ENCODE data around the gene COL21A1.

DNA sequence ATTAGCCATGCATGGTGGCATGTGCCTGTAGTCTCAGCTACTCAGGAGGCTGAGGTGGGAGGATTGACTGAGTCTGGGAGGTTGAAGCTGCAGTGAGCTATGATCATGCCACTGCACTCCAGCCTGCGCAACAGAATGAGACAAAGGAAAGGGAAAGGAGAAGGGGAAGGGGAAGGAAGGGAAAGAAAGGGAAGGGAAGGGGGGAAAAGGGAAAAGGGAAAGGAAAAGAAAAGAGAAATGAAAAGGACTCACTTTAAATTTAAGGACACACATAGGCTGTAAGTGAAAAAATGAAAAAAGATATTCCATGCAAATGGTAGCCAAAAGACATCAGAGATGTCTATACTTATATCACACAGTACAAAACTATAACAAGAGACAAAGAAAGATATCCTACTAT, 74.2 kb downstream of the COL21A1 start:
- TF ChIP-seq, protein P1, sequence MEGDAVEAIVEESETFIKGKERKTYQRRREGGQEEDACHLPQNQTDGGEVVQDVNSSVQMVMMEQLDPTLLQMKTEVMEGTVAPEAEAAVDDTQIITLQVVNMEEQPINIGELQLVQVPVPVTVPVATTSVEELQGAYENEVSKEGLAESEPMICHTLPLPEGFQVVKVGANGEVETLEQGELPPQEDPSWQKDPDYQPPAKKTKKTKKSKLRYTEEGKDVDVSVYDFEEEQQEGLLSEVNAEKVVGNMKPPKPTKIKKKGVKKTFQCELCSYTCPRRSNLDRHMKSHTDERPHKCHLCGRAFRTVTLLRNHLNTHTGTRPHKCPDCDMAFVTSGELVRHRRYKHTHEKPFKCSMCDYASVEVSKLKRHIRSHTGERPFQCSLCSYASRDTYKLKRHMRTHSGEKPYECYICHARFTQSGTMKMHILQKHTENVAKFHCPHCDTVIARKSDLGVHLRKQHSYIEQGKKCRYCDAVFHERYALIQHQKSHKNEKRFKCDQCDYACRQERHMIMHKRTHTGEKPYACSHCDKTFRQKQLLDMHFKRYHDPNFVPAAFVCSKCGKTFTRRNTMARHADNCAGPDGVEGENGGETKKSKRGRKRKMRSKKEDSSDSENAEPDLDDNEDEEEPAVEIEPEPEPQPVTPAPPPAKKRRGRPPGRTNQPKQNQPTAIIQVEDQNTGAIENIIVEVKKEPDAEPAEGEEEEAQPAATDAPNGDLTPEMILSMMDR (IDR thresholded peaks at IDR 0.05): no peak
- no peak for TF ChIP-seq POLR2A (IDR thresholded peaks at IDR 0.05)

All from uterus (tissue), 2 donors.